Measurements from ENCODE around the gene COL11A1.

The COL11A1 gene

DNA sequence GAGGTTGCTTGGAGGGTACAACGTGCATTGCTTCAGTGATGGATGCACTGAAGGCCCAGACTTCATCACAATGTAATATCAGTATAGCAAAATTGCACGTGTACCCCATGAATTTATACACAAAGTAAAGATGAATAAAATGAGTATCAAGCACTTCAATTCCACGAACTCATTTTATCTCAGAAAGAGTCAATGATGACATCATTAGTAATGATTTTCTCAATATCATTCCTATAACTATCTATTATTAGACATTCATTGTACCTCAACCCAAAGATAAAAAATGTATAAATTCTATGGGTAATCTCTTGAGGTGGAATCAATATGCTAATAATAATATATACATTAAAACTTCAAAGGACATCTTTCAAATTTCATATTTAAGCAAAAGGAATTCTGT is 208.4 kb downstream of the COL11A1 start:
- Mint-ChIP-seq H3K36me3 (ENCODE audit: low read depth) (no peaks in the 10 kb centered on the region), H3K4me1 (ENCODE audit: low read depth) (no peaks in the 10 kb centered on the region), H3K27ac (no peak overlapping the region), H3K27me3 (no peaks in the 10 kb centered on the region), H3K4me3 (no peak overlapping the region), H3K9me3 (peaks cover 4% of the 10 kb centered on the region)

DNA sequence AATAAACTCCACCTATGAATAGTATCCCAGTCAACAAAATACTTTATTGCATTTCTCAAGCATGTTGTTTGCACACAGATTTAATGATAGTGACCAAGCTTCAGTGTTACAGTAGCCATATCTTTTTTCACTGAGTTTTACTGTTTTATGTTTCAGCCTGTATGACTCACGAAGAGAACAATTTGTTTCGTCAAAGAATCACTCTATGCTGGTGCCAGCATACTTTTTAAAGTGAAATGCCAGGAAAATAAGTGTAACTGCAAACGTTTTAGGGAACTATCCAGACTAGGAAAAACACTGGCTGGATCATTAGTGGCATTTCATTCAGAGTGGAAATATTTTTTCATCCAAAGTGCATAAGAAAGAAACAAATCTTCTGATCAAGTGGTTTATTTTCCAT is 210.8 kb downstream of the COL11A1 start:
- H3K4me3 Mint-ChIP-seq, result no peak overlapping the region
- H3K36me3 Mint-ChIP-seq (ENCODE audit: low read depth), result no peaks in the 10 kb centered on the region
- H3K27me3 Mint-ChIP-seq, result no peaks in the 10 kb centered on the region
- no peak overlapping the region for H3K27ac Mint-ChIP-seq
- peaks cover 4% of the 10 kb centered on the region for H3K9me3 Mint-ChIP-seq
- H3K4me1 Mint-ChIP-seq (ENCODE audit: low read depth), result no peaks in the 10 kb centered on the region

DNA sequence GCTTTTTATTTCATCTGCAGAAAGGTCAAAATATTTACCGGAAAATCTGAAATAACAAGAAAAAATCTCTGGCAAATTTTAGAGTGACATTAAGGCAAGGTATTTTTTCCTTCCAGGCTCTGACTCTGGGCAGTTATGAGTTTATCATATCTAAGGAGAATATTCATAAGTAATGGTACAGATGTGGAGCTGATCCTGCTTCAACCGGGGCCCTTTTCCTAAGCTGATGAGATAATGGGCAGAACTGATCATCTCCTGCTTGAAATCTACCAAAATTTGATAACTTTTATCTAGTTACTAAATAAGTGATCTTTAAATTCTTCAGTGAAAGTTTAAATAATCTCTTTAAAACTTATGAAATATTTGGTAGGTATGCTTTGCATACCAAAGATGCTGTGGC is 211.6 kb downstream of the COL11A1 start:
- Mint-ChIP-seq H3K27me3 (no peaks in the 10 kb centered on the region), H3K4me3 (no peak overlapping the region), H3K27ac (no peak overlapping the region), H3K36me3 (ENCODE audit: low read depth) (no peaks in the 10 kb centered on the region), H3K4me1 (ENCODE audit: low read depth) (no peaks in the 10 kb centered on the region), H3K9me3 (peaks cover 4% of the 10 kb centered on the region)

DNA sequence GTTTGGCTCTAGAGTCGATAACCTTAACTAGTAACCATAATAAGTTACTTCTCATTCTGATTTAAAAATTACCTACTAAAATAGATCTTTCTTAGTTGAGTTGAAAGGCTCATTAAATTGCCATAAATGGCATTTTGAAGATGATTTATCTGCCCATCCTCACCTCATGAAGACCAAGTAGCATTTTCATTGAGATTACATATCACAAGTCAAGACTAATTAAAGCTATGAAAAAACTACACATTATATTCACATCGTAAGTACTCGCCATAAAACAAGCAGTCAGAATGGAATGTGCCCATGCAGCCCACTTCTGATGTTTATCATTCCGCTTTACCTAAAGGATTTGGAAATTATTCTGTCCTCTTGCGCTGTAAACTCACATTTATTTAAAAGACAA is 212.0 kb downstream of the COL11A1 start:
- H3K27me3 Mint-ChIP-seq, result no peaks in the 10 kb centered on the region
- no peaks in the 10 kb centered on the region for H3K36me3 Mint-ChIP-seq (ENCODE audit: low read depth)
- H3K4me1 Mint-ChIP-seq (ENCODE audit: low read depth), result no peaks in the 10 kb centered on the region
- no peak overlapping the region for H3K27ac Mint-ChIP-seq
- H3K4me3 Mint-ChIP-seq, result no peak overlapping the region
- H3K9me3 Mint-ChIP-seq, result peaks cover 2% of the 10 kb centered on the region

DNA sequence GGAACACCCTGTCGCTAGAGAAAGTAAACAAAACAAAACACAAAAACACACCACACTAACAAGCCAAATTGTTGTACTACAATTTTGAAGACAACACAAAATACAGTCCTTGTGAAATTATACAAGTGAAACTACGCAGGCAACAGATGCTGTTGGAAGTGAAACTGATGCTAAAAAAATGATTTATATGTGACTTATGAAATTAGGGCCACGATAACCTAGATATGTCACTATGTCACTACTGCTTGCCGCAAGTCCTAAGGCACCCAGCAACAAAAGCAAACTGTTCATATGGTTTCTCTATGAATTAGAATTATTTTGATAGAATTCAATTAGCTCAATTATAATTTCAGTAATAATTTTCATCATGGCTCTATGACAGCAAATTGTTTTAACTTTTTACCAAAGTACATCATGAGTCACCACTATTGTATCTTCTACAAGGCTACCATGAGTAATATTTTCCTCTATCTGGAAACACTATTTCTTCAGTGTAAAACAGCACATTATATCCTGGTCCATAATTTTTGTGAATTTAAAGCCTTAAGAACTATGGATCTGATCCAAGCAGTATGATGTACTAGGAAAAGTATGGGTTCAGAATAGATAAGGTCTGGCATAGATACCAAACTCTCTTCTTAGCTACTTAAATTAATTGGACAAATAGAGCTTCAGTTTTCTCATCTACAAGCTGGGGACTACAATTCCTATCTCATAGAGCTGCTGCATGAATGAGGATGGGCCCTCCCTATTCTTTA is 216.3 kb downstream of the COL11A1 start:
- Mint-ChIP-seq H3K27me3 (no peaks in the 10 kb centered on the region), H3K4me3 (no peak overlapping the region), H3K4me1 (ENCODE audit: low read depth) (no peaks in the 10 kb centered on the region), H3K36me3 (ENCODE audit: low read depth) (no peaks in the 10 kb centered on the region), H3K27ac (no peak overlapping the region), H3K9me3 (no peaks in the 10 kb centered on the region)

DNA sequence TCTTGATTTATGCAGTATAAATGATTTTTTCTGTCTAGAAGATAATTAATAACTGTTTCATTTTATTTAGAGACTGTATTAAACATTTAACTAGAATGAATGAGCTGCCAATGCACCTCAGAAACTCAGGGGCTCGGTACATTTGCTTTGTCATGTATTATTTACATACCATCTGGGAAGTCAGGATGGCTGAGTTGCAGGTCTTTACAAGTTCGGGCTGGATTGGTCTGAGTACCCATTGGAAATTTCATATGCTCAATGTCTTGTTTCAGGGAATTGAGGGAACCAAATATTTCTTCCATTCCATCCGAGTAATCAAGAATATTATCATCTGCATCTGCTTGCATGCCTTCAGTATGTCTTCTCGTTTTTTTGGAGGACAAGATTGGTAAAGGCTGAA is 221.7 kb downstream of the COL11A1 start:
- Mint-ChIP-seq H3K4me1 (ENCODE audit: low read depth) (no peaks in the 10 kb centered on the region), H3K36me3 (ENCODE audit: low read depth) (no peaks in the 10 kb centered on the region), H3K4me3 (no peak overlapping the region), H3K9me3 (no peaks in the 10 kb centered on the region), H3K27ac (no peak overlapping the region), H3K27me3 (no peaks in the 10 kb centered on the region)

- H3K27ac Mint-ChIP-seq, result no peak overlapping the region
- H3K9me3 Mint-ChIP-seq, result no peaks in the 10 kb centered on the region
- no peaks in the 10 kb centered on the region for H3K36me3 Mint-ChIP-seq (ENCODE audit: low read depth)
- no peak overlapping the region for H3K4me3 Mint-ChIP-seq
- H3K4me1 Mint-ChIP-seq (ENCODE audit: low read depth), result no peaks in the 10 kb centered on the region
- H3K27me3 Mint-ChIP-seq, result no peaks in the 10 kb centered on the region
These were observed 224.1 kb downstream of the COL11A1 start for GRCh38 chr1:102884238-102884637.

DNA sequence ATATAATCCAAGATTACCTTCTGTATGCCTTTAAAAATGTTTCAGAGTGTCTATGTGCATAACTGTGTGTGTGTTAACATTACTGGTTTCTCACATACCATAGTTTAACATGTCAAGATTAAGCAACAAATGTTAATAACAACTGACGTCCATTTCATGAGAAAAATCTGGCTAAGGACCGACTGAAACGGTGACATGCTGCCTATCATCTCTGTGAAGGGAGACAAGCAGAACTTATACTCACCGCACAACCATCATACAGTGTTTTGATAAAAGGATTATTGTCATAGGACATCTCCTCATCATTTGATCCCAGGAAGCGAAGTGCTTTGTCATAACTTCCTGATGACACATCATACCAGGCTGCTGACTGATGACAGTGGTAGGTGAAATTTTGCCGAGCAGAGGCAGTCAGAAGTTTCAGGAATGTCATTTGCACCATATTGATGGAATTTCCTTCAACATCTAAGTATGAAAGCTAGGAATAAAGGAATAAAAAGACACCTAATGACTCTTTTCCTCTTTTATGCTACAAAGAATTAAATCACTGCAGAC is 228.8 kb downstream of the COL11A1 start:
- Mint-ChIP-seq H3K4me1 (ENCODE audit: low read depth) (no peaks in the 10 kb centered on the region), H3K27ac (no peak overlapping the region), H3K36me3 (ENCODE audit: low read depth) (no peaks in the 10 kb centered on the region), H3K9me3 (no peaks in the 10 kb centered on the region), H3K27me3 (no peaks in the 10 kb centered on the region), H3K4me3 (no peak overlapping the region)

DNA sequence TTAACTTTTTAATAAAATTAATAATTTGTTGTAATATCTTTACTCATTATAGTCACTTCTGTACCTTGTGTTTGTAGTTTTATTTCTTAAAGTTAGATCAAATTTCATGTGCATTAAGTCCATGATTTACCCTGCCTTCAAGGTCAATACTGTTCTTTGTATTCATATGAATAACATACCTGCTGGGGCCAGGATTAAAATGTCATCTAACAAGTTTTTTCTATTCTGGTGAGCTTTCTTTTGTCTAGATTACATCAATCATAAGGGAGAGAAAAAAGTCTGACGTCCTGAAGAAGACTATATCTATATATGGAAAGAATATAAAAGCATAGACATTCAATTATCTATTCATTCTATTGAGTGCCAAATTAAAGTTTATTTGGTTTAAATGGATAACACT is 232.6 kb downstream of the COL11A1 start:
- Mint-ChIP-seq H3K9me3 (peaks cover 4% of the 10 kb centered on the region), H3K4me1 (ENCODE audit: low read depth) (no peaks in the 10 kb centered on the region)

DNA sequence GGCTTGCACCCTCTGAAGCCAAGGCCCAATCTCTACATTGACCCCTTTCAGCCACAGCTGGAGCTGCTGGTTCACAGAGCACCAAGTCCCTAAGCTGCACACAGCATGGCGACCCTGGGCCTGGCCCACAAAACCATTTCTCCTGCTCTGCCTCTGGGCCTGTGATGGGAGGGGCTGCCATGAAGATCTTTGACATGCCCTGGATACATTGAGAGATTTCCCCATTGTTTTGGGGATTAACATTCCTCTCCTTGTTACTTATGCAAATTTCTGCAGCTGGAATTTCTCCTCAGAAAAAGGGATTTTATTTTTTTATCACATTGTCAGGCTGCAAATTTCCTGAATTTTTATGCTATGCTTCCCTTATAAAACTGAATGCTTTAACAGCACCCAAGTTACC is 235.8 kb downstream of the COL11A1 start:
- Mint-ChIP-seq H3K27ac (no peak overlapping the region), H3K4me3 (no peak overlapping the region), H3K36me3 (ENCODE audit: low read depth) (no peaks in the 10 kb centered on the region), H3K27me3 (no peaks in the 10 kb centered on the region), H3K9me3 (peaks cover 4% of the 10 kb centered on the region), H3K4me1 (ENCODE audit: low read depth) (no peaks in the 10 kb centered on the region)

More for the DNA sequence above, 232.6 kb downstream of the COL11A1 start:
- Mint-ChIP-seq H3K27ac (no peak overlapping the region), H3K27me3 (no peaks in the 10 kb centered on the region), H3K36me3 (ENCODE audit: low read depth) (no peaks in the 10 kb centered on the region), H3K4me3 (no peak overlapping the region)

GRCh38 chr1:102872097-102872496 is 236.2 kb downstream of the COL11A1 start:
- no peak overlapping the region for H3K4me3 Mint-ChIP-seq
- H3K27ac Mint-ChIP-seq, result no peak overlapping the region
- peaks cover 4% of the 10 kb centered on the region for H3K9me3 Mint-ChIP-seq
- H3K4me1 Mint-ChIP-seq (ENCODE audit: low read depth), result no peaks in the 10 kb centered on the region
- no peaks in the 10 kb centered on the region for H3K27me3 Mint-ChIP-seq
- no peaks in the 10 kb centered on the region for H3K36me3 Mint-ChIP-seq (ENCODE audit: low read depth)

GRCh38 chr1:102863704-102864103 is 244.6 kb downstream of the COL11A1 start:
- Mint-ChIP-seq H3K9me3 (peaks cover 4% of the 10 kb centered on the region), H3K4me3 (no peak overlapping the region), H3K27ac (no peak overlapping the region), H3K27me3 (no peaks in the 10 kb centered on the region), H3K4me1 (ENCODE audit: low read depth) (no peaks in the 10 kb centered on the region), H3K36me3 (ENCODE audit: low read depth) (no peaks in the 10 kb centered on the region)

DNA sequence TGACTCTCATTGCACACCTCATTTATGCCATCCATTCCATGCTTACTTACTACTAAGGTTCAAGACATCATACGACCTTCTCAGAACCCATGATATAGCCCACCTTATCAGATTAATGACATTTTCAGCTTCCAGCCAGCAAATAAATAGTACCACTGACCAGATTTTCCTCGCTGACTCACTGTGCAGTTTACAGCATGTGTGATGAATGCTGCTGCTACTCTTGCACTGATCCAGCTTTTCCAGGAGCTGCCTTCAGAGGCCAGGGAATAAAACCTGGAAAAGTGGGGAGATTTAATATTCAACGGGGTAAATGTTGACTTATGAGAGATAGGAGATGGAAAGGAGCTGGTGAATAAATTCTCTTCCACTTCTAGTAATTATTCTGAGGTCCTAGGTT is 247.1 kb downstream of the COL11A1 start:
- H3K27me3 Mint-ChIP-seq, result no peaks in the 10 kb centered on the region
- no peaks in the 10 kb centered on the region for H3K4me1 Mint-ChIP-seq (ENCODE audit: low read depth)
- H3K9me3 Mint-ChIP-seq, result peaks cover 6% of the 10 kb centered on the region
- no peak overlapping the region for H3K4me3 Mint-ChIP-seq
- no peak overlapping the region for H3K27ac Mint-ChIP-seq
- no peaks in the 10 kb centered on the region for H3K36me3 Mint-ChIP-seq (ENCODE audit: low read depth)

DNA sequence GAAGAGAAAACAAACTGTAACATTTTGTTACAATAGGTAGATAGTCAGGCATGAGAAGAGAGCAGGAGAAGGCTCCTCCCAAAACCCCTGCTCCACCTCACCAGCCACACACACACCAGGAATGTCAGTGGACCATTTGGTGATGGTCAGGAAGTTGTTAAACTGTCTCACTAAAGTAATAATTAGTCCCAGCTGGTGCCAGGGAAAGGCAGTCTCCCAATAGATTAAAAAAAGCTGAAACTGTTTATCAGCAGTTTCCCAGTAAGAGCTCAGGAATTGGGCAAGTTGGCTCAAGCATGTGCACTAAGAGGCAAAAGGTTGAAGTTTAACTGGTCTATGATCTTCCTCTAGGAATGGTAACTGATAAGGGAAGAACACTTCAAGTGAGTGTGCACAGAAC is 249.6 kb downstream of the COL11A1 start:
- H3K9me3 Mint-ChIP-seq, result peaks cover 8% of the 10 kb centered on the region
- no peaks in the 10 kb centered on the region for H3K4me1 Mint-ChIP-seq (ENCODE audit: low read depth)
- H3K36me3 Mint-ChIP-seq (ENCODE audit: low read depth), result no peaks in the 10 kb centered on the region
- H3K27me3 Mint-ChIP-seq, result no peaks in the 10 kb centered on the region
- H3K4me3 Mint-ChIP-seq, result no peak overlapping the region
- H3K27ac Mint-ChIP-seq, result no peak overlapping the region

DNA sequence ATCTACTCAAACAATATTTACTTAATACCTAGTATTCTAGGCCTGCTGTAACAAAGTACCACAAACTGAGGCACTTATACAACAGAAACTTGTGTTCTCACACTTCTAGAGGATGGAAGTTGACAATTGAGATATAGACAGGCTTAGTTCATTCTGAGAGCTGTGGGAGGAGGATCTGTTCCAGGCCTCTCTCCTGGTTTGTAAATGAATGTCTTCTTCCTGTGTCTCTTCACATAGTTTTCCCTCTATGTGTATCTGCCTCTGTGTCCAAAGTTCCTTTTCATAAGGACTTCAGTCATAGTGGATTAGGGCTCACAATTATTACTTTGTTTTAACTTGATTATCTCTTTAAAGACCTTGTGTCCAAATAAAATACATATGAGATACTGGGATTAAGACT is 251.1 kb downstream of the COL11A1 start:
- Mint-ChIP-seq H3K4me1 (ENCODE audit: low read depth) (no peaks in the 10 kb centered on the region), H3K4me3 (no peak overlapping the region), H3K27ac (no peak overlapping the region), H3K27me3 (no peaks in the 10 kb centered on the region), H3K9me3 (peaks cover 8% of the 10 kb centered on the region), H3K36me3 (ENCODE audit: low read depth) (no peaks in the 10 kb centered on the region)

- Mint-ChIP-seq H3K4me3 (no peak overlapping the region), H3K9me3 (peaks cover 4% of the 10 kb centered on the region), H3K27me3 (no peaks in the 10 kb centered on the region), H3K27ac (no peak overlapping the region), H3K4me1 (ENCODE audit: low read depth) (no peaks in the 10 kb centered on the region), H3K36me3 (ENCODE audit: low read depth) (no peaks in the 10 kb centered on the region)
These were observed 254.6 kb downstream of the COL11A1 start for GRCh38 chr1:102853701-102854187.
